GM12864 (cell line): ENCODE results near the gene PCK2.

ENCODE experiments used
- DNase-seq: peaks from one replicate; pipeline ENCODE4 v3.0.0-alpha.2; 2011; ENCODE audit warnings: low read depth
- H3K4me3 ChIP-seq: 2 replicates; pipeline ENCODE4 v1.5.1; 2011; ENCODE audit warnings: mild to moderate bottlenecking, low read depth, low read length, control low read depth
- CTCF ChIP-seq: IDR thresholded peaks from 2 replicates; pipeline ENCODE4 v1.5.1; 2011; ENCODE audit warnings: low read depth, mild to moderate bottlenecking, moderate library complexity, low read length, control low read depth, inconsistent platforms; ENCODE audit errors: missing control alignments

PCK2 gene

GRCh38 chr14:24135834-24136683, 41.9 kb downstream of the PCK2 start, which contains the start of gene PSME1:
TSS of gene PSME1 (plus strand) at chr14:24136194. CDS start at chr14:24136263, 69 bp downstream.
- TF ChIP-seq CTCF: no peak
- DNase-seq: peak; percentile 55
- H3K4me3 ChIP-seq: peak within 1 kb of the TSS; percentile 95

- peak overlapping the region; percentile 95 for H3K4me3 ChIP-seq
- DNase-seq: no peak
- TF ChIP-seq CTCF: no peak
Measured at GRCh38 chr14:24136684-24137528, 42.8 kb downstream of the PCK2 start.

- TF ChIP-seq CTCF: no peak
- H3K4me3 ChIP-seq: no peak overlapping the region
- DNase-seq: no peak
Measured at GRCh38 chr14:24137529-24138395, 43.7 kb downstream of the PCK2 start.

GRCh38 chr14:24138396-24139271, 44.5 kb downstream of the PCK2 start:
- DNase-seq: no peak
- TF ChIP-seq CTCF: no peak
- H3K4me3 ChIP-seq: no peak overlapping the region; the same call in 1 of the 2 replicates

GRCh38 chr14:24139272-24139934, 45.3 kb downstream of the PCK2 start:
- DNase-seq: no peak
- H3K4me3 ChIP-seq: peak overlapping the region; percentile 70
- peak; percentile 24 for TF ChIP-seq CTCF
